ENCODE measurements around the gene AOC3.

DNA sequence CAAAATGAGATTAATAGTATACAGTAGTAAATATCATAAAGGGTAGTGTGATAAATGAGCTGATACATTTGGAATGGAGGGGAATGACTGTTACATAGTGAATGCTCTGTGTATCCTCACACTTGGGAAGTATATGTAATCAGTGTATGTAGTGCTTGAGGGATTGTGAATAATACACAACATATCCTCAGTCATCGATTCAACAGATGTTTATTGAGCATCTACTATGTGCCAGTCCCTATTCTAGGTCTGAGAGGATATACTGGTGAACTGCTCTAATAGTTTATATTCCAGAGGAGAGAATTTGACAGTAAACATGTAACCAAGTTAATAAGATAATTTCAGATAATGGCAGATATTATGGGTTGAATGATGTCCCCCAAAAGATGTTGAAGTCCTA is 23.5 kb upstream of the AOC3 start:
- TF ChIP-seq, protein P1, sequence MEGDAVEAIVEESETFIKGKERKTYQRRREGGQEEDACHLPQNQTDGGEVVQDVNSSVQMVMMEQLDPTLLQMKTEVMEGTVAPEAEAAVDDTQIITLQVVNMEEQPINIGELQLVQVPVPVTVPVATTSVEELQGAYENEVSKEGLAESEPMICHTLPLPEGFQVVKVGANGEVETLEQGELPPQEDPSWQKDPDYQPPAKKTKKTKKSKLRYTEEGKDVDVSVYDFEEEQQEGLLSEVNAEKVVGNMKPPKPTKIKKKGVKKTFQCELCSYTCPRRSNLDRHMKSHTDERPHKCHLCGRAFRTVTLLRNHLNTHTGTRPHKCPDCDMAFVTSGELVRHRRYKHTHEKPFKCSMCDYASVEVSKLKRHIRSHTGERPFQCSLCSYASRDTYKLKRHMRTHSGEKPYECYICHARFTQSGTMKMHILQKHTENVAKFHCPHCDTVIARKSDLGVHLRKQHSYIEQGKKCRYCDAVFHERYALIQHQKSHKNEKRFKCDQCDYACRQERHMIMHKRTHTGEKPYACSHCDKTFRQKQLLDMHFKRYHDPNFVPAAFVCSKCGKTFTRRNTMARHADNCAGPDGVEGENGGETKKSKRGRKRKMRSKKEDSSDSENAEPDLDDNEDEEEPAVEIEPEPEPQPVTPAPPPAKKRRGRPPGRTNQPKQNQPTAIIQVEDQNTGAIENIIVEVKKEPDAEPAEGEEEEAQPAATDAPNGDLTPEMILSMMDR (conservative IDR thresholded peaks at IDR 0.05; ENCODE audit: low read depth, low read length) = no peak
- TF ChIP-seq EZH2 (IDR thresholded peaks at IDR 0.05; ENCODE audit: borderline replicate concordance, low read depth, low read length, poor library complexity, severe bottlenecking) = no peak
